Measurements from ENCODE around the gene EPS8L1. TPM values are rescaled to one million over a fixed set of nuclear protein-coding genes. Genes with fewer than 3 reads are reported as not detected.
"Not testable (repeated sequence)": the region's sequence is repeated elsewhere in the genome, so short reads cannot be mapped to it uniquely, and the experiment has no call there.

The EPS8L1 gene
- total RNA-seq, 1 donor from 2014 or later: 180 TPM

DNA sequence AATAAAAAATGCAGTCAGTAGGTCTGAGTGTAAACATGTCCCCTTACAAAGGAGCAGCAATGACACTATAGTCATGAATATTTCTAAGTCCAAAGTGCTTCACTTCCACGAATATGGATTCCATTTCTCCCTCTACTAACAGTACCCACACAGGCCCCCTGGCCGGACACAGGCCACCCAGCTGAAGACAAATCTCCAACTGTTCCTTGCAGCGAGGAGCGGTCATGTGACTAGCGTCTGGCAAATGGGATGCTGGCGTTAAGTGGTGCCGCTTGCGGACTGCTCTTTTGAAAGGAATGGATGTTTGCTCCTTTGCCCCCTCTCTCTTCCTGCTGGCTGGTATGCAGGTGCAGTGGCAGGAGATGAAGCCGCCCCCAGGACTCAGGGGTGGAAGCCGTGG, 25.6 kb downstream of the EPS8L1 start:
- Histone ChIP-seq H3K9me3 (no peaks in the 10 kb centered on the region), H3K27me3 (no peaks in the 10 kb centered on the region), H3K4me3 (no peak overlapping the region), H3K4me1 (no peaks in the 10 kb centered on the region), H3K36me3 (peaks cover 0 to 40% of the 10 kb centered on the region in 2 donors), H3K27ac (no peak overlapping the region)
- intact Hi-C loops (cut with DNase I): no loop called here
- DNase-seq (ENCODE audit: extremely low spot score in 2 of 2): no peak
- TF ChIP-seq POLR2A (IDR thresholded peaks at IDR 0.05) (no peak), POLR2AphosphoS5 (IDR thresholded peaks at IDR 0.05; ENCODE audit: insufficient read depth in 1 of 2, low read depth in 1 of 2) (no peak)
- TF ChIP-seq, protein P1, sequence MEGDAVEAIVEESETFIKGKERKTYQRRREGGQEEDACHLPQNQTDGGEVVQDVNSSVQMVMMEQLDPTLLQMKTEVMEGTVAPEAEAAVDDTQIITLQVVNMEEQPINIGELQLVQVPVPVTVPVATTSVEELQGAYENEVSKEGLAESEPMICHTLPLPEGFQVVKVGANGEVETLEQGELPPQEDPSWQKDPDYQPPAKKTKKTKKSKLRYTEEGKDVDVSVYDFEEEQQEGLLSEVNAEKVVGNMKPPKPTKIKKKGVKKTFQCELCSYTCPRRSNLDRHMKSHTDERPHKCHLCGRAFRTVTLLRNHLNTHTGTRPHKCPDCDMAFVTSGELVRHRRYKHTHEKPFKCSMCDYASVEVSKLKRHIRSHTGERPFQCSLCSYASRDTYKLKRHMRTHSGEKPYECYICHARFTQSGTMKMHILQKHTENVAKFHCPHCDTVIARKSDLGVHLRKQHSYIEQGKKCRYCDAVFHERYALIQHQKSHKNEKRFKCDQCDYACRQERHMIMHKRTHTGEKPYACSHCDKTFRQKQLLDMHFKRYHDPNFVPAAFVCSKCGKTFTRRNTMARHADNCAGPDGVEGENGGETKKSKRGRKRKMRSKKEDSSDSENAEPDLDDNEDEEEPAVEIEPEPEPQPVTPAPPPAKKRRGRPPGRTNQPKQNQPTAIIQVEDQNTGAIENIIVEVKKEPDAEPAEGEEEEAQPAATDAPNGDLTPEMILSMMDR (IDR thresholded peaks at IDR 0.05): no peak

- H3K4me1 ChIP-seq: no peaks in the 10 kb centered on the region
- intact Hi-C loops (cut with DNase I): no loop called here
- TF ChIP-seq, protein P1 (IDR thresholded peaks at IDR 0.05): no peak
- TF ChIP-seq POLR2A (IDR thresholded peaks at IDR 0.05) (no peak), POLR2AphosphoS5 (IDR thresholded peaks at IDR 0.05; ENCODE audit: insufficient read depth in 1 of 2, low read depth in 1 of 2) (no peak)
- H3K36me3 ChIP-seq: peaks cover 0 to 39% of the 10 kb centered on the region in 2 donors
- no peak for DNase-seq (ENCODE audit: extremely low spot score in 2 of 2)
- H3K4me3 ChIP-seq: no peak overlapping the region
- no peak overlapping the region for H3K27ac ChIP-seq
- H3K27me3 ChIP-seq: no peaks in the 10 kb centered on the region
- H3K9me3 ChIP-seq: no peaks in the 10 kb centered on the region
These were observed 27.5 kb downstream of the EPS8L1 start for GRCh38 chr19:55103190-55103589.

- intact Hi-C loops (cut with DNase I): no loop called here
- no peak overlapping the region for H3K27ac ChIP-seq
- H3K4me1 ChIP-seq: peaks cover 5% of the 10 kb centered on the region
- TF ChIP-seq POLR2A (IDR thresholded peaks at IDR 0.05): no peak
- TF ChIP-seq, protein P1 (IDR thresholded peaks at IDR 0.05): no peak
- no peak for TF ChIP-seq POLR2AphosphoS5 (IDR thresholded peaks at IDR 0.05; ENCODE audit: insufficient read depth in 1 of 2, low read depth in 1 of 2)
- peaks cover 0 to 25% of the 10 kb centered on the region in 2 donors for H3K36me3 ChIP-seq
- H3K4me3 ChIP-seq: no peak overlapping the region
- no peaks in the 10 kb centered on the region for H3K9me3 ChIP-seq
- H3K27me3 ChIP-seq: no peaks in the 10 kb centered on the region
- DNase-seq (ENCODE audit: extremely low spot score in 2 of 2): no peak
These were observed 29.6 kb downstream of the EPS8L1 start for GRCh38 chr19:55105237-55105636.

GRCh38 chr19:55106591-55106990, 30.9 kb downstream of the EPS8L1 start:
- intact Hi-C loops (cut with DNase I): no loop called here
- H3K36me3 ChIP-seq: peaks cover 0 to 21% of the 10 kb centered on the region in 2 donors
- no peaks in the 10 kb centered on the region for H3K27me3 ChIP-seq
- TF ChIP-seq POLR2A (IDR thresholded peaks at IDR 0.05) (no peak), POLR2AphosphoS5 (IDR thresholded peaks at IDR 0.05; ENCODE audit: insufficient read depth in 1 of 2, low read depth in 1 of 2) (no peak)
- TF ChIP-seq, protein P1 (IDR thresholded peaks at IDR 0.05): no peak
- no peaks in the 10 kb centered on the region for H3K9me3 ChIP-seq
- H3K4me3 ChIP-seq: no peak overlapping the region
- H3K4me1 ChIP-seq: peaks cover 7% of the 10 kb centered on the region
- DNase-seq (ENCODE audit: extremely low spot score in 2 of 2): no peak
- no peak overlapping the region for H3K27ac ChIP-seq

GRCh38 chr19:55107252-55107651, 31.6 kb downstream of the EPS8L1 start:
- Histone ChIP-seq H3K36me3 (peaks cover 0 to 15% of the 10 kb centered on the region in 2 donors), H3K4me1 (peaks cover 14% of the 10 kb centered on the region)
- H3K27me3 ChIP-seq; intact Hi-C loops (cut with DNase I); H3K9me3 ChIP-seq; H3K27ac ChIP-seq; H3K4me3 ChIP-seq; DNase-seq (ENCODE audit: extremely low spot score in 2 of 2): not testable (repeated sequence)
